HG03469 (cell line): ENCODE data around the gene PEAK1.
"Not testable (repeated sequence)": the region's sequence is repeated elsewhere in the genome, so short reads cannot be mapped to it uniquely, and the experiment has no call there.

Experiments used
- ATAC-seq: cut with Tn5 transposase; IDR thresholded peaks from one replicate; pipeline ENCODE4 v1.9.1; 2021; ENCODE audit warnings: mild to moderate bottlenecking, moderate library complexity, moderate number of reproducible peaks; ENCODE audit not compliant: unreplicated experiment

PEAK1 gene

DNA sequence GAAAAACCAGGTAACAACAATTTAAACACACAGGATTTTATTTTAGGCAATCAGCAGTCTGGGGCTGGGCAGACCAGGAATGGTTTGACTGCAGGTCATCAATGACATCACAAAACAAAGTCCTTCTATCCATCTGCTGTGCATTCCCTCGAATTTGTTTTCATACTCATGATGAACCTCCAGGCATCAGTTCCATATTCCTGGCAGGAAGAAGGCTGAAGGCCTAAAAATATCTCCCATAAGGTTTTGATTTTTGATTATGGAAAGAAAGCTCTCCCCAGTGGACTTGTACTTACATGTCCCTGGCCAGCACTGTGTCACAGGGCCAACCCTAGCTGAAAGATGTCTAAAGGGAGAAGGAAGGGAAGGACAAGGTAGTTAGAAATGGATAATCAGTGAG lies 107.4 kb downstream of the PEAK1 start:
- ATAC-seq = no peak

DNA sequence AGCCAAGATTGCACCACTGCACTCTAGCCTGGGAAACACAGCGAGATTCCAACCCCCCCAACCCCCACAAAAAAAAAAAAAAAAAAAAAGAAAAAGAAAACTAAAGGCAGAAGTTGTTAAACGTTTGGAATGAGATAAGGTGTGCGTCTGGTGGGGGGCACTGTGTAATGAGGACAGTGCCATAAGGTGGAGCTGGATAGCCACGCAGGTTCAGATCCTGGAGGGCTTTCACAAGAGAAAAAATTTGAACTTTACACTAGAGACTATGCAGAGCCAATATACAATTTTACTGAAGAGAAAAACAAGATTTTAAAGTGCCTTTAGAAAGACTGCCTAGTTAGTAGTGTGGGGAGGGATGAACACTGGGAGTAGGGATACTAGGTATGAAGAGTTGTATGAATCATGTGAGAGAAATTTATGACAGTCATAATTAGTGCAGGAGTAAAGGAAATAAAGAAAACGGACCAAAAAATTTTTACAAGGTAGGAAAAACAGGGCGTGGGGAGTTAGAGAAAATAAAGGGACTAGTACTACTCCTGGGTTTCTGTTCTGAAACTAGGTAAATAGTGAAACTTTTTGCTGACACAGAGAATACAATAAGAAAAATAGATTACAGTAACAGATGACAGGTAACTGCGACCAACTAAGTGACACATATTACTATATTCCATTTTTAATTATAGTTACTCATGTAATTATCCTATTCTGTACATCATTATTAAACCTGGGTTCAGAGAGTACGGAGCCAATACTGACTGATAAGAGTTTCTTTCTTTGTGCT lies 108.1 kb downstream of the PEAK1 start:
- ATAC-seq = no peak

DNA sequence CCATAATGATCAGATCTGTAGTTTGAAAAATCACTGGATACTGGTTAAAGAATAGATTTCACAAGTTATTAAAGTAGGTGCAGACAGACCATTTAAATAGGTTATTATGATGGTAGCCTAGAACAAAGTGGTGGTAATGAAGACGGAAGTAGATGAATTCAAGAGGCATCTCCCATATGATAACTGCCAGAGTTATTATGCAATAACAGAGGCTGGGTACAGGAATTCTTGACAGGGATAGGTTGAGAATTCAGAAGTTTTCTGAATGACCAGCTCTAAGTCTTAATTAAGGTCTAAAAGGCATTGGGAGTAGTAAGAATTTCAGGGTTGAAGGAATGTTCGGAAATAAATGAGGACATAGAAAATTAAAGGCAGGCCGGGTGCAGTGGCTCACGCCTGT lies 108.9 kb downstream of the PEAK1 start:
- ATAC-seq = no peak

DNA sequence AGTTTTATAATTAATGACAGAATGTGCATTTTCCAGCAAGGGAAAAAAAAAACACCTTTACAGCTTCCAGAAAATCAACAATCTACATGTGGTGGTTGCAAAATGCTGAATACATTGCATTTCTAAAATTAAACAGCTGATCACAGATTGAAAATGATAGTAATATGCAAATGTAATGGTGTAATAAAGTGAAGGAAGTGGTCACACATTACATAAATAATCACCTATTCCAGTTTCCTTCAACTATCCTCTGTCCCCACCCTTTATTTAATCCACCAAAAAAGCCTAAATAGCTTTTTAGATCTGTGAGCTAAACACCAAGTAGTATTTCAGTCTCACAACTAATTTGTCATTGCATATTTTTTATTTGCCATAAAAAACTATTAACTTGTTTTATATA lies 110.5 kb downstream of the PEAK1 start:
- ATAC-seq = no peak

DNA sequence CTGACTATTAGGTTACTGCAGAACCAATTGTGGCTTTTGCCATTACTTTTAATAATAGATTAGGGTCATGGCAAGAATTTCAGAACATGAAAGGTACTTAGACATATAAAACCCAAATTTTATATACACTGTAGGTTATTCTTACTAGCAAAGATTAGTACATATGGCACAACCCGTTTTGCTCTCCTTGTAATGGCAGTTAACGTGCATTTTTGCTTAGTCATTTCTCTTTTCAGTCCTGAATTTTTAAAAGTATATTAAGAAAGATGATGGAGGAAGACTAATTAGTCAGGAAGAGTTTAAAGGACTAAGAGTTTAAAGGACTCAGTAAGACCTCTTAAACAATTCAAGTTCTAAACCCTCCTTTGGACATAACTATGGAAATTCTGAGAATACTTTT lies 114.0 kb downstream of the PEAK1 start:
- ATAC-seq = no peak

DNA sequence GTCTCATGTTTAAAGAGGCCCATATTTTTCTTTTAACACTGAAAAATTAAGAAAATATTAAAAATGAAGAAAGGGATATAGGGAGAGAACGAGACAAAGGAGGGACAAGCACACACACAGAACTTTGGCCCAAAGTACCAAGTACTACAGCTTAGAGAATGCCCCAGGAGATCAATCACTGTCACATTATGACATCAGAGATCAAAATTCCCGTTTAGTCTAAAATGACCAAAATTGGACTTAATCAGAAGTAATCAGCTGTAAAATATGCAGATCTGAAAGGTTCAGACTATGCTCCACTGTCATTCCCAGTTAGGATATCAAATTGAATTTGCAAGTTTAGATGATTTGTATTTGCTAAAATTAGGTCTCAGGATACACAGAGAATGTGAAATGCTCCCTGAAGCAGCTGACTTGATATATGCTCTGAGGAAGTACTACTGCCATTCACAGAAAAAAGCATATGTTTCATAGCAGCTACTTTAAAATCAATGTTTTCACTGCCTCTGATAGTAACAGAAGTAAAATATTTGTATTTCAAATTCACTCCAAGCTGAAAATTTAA lies 123.0 kb downstream of the PEAK1 start:
- no peak for ATAC-seq

DNA sequence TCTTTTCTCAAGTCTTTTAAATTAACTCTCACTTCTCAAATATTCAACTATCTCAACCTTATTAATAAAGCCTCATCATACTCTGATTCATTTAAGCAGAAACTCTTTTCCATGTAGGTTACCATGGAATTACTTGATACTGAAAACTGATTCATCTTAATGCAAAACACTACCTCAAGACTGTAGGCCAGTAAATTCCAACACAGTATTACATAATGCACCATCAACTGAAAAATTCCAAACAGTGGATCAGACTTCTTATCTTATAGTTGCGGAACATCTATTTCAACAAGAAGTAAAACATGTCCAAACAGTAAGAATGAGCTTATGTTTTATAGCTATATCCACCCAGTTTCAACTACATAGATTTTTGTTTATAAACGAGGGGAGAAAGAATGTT lies 124.5 kb downstream of the PEAK1 start:
- ATAC-seq = no peak

GRCh38 chr15:77292969-77293558 lies 126.8 kb downstream of the PEAK1 start:
- ATAC-seq = no peak

GRCh38 chr15:77291107-77291506 lies 128.8 kb downstream of the PEAK1 start:
- no peak for ATAC-seq

DNA sequence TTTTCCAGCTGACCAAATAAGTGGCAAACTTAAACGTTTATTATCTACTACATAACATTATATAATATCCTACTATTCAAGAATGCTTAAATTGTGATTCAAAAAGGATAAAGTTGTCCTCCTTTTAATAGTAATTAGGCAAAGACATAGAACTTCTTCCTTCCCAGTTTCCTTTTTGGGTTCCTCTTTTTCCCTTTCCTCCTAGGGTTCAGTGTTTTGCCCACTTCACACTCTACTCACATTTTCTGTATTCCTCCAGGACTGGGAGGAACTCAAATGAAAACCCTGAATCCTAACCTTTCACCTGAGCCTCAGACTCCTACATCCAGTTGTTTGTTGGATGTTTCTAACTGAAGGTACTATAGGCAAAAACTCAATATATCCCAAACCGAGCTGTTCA lies 132.5 kb downstream of the PEAK1 start:
- no peak for ATAC-seq

DNA sequence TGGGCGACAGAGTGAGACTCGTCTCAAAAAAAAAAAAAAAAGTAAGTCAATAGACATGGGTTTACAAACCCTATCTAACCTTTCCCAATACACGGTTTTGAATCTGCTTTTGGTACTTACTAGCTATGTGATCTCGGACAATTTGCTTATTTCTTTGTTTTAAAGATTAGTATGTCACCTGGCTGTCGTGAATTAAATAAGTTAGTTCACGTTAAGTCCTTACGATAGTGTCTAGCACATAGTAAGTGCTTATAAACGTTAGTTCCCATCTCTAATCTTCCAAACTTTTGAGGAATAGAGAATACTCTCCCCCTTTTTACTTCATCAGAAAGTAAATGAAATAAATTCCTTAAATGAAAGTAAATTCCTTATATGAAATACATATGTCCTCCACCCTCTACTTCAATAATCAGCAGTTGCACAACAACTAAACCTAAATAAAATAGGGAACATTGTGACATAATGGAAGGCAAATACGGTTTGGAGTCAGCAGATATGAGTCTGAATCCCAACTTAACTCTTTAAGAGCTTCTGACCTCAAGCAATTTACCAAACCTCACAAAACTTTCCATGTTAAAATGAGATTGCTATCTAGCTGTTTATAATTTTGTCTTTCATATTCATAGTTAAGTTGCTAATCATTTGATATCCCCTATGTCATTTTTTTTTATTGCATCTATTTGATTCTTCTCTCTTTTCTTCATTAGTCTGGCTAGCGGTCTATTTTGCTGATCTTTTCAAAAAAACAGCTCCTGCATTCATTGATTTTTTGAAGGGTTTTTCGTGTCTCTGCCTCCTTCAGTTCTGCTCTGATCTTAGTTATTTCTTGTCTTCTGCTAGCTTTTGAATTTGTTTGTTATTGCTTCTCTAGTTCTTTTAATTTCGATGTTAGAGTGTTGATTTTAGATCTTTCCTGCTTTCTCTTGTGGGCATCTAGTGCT lies 134.6 kb downstream of the PEAK1 start:
- ATAC-seq = no peak

GRCh38 chr15:77282333-77282732 lies 137.6 kb downstream of the PEAK1 start:
- no peak for ATAC-seq

DNA sequence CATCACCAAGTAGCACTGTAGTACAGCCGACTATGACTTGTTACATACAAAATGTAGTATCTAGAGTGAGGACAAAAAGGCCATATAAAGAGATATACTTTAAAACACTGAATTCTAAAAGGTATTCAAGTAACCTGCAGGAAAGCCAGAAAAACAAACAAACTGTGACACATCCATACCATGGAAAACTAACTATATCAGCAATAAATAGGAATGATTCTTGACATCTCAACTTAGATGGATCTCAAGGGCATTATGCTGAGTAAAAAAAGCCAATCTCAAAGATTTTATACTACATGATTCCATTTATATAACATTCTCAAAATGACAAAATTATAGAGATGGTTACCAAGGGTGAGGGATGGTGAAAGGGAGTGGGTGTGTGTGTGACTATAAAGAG lies 143.0 kb downstream of the PEAK1 start:
- ATAC-seq = no peak

DNA sequence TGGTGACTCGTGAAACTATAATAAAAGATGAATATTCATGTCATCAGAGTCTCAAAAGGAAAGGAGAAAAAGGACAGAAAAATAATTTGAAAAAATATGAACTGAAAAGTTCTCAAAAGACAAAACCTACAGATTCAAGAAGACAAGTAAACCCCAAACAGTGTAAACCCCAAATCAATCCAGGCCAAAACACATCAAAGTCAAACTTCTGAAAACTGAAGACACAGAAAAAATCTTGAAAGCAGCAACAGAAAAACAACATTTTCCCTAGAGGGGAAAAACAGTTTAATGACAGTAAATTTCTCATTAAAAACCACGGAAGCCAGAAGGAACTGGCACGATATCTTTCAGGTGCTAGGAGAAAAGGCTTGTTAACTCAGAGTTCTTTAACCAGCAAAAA lies 143.8 kb downstream of the PEAK1 start:
- ATAC-seq = no peak

GRCh38 chr15:77273136-77273535 lies 146.8 kb downstream of the PEAK1 start:
- ATAC-seq = not testable (repeated sequence)

DNA sequence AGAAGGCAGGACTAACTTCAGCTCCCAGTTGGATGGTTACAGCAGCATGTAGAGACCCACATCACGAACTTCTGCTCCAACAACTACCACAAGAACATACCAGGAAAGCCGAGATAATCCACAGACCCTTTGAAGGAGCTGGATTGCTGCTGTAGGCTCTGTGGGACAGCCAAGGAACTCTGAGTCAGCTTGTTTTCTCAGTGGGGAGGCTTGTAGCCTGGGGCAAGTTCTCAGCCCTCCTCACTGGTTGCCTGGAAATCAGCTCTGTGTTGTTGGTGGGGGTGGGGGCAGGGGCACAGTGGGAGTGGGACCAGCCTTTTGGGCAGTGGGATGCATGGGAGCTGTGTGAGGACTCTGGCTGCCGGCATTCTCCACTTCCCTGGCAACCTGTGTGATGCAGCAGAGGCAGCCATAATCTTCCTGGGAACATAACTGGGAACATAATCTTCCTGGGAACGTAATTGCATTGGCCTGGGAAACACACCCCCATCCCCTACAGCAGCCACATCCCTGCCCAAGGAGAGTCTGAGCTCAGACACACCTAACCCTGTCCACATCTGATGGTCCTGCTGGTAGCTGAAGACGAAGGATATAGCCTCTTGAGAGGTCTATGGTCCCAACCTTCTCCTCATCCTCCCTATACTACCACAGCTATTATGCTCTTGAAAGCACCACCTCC lies 153.1 kb downstream of the PEAK1 start:
- no peak for ATAC-seq

DNA sequence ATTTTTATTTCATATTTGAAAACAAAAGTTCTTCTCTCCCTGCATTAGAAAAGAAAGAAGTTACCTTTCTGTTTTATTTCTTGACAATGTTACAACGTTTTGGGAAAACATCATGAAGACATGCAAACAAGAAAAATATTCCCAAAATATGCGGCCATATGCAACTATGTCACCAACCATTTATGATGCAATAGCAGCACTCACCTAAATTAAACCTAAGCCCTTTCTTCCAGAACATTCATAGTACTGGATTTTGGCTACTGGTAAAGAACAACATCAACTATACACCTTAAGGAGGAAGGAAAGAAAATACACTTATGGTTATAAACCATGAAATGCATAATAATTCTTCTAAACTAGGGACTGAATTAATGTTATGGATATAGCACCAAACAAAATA lies 164.5 kb downstream of the PEAK1 start:
- no peak for ATAC-seq

GRCh38 chr15:77251662-77252061 lies 168.2 kb downstream of the PEAK1 start:
- ATAC-seq = no peak

DNA sequence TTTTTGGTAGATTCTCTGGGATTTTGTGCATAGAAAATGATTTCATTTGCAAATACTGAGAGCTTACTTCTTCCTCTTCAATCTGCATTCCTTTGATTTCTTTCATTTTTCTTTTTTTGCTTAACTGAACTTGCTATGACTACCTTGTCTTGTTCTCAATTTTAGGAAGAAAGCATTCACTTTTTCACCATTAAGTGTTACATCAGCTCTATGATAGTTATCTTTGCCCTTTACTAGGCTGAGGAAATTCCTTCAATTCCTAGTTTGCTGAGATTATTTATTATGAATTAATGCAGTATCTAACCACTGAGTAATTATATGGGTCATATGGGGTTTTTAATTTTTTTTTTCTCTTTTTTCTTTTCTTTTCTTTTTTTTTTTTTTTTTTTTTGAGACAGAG lies 172.8 kb downstream of the PEAK1 start:
- ATAC-seq = no peak

GRCh38 chr15:77243716-77244401 lies 176.0 kb downstream of the PEAK1 start:
- no peak for ATAC-seq
